HCT116 (cell line): ENCODE measurements around the gene CPNE9. TPM values are rescaled to one million over a fixed set of nuclear protein-coding genes. Genes with fewer than 3 reads are reported as not detected.

Experiments used
- ATAC-seq: fragments of 200-7000 bp; cut with Tn5 transposase; 2 replicates; pipeline ENCODE4 v1.9.1; 2020; ENCODE audit warnings: mild to moderate bottlenecking, moderate library complexity
- BruUV-seq: library from RNA; stranded (reverse); fragments of 400-500 nt; replicated peaks from 2 replicates; lab custom pipeline; 2021; lab: Mats Ljungman, UMichigan
- CTCF ChIA-PET: fragments of 300-600 bp; sonication (Branson Sonifier 250); formaldehyde crosslinking; loops from one replicate; lab custom pipeline; 2021; ENCODE audit warnings: antibody characterized with exemption; lab: Charles Lee
- POLR2A ChIA-PET: fragments of 300-600, 350-600 bp; sonication (Branson Sonifier 250); formaldehyde crosslinking; loops from one replicate; lab custom pipeline; 2021; ENCODE audit warnings: antibody characterized with exemption; lab: Charles Lee
- RAD21 ChIA-PET, 2 experiments: fragments of 300-600 bp; sonication (Branson Sonifier 250); formaldehyde crosslinking; loops; one replicate each; lab custom pipeline; 2023; ENCODE audit warnings: low total read pairs in 2 of 2; ENCODE audit not compliant: uncharacterized antibody in 2 of 2, unreplicated experiment in 2 of 2, low non-redundant PET in 1 of 2; lab: Charles Lee
- DNase-seq: peaks from one replicate; pipeline ENCODE4 v3.0.0-alpha.2; 2010; ENCODE audit warnings: low read depth, low spot score
- H2AFZ ChIP-seq: fragments of 200-600 bp; shearing (Covaris generic), sonication (generic); 2 replicates; pipeline ENCODE4 v1.6.1; 2017; ENCODE audit warnings: low read depth, mixed run types, mixed read lengths, antibody characterized with exemption, low read length; ENCODE audit not compliant: poor library complexity, severe bottlenecking
- H3K27ac ChIP-seq: 2 replicates; pipeline ENCODE4 v1.5.1; 2012; ENCODE audit warnings: low read depth, low read length
- H3K27me3 ChIP-seq: fragments of 200-600 bp; sonication (generic); 2 replicates; pipeline ENCODE4 v1.6.1; 2016; ENCODE audit warnings: mixed run types, low read length, mixed read lengths; ENCODE audit not compliant: insufficient read depth
- H3K36me3 ChIP-seq, 2 experiments: fragments of 200-500 bp in 1 of 2; fragments of 200-600 bp in 1 of 2; sonication (Bioruptor generic) in 1 of 2; sonication (generic) in 1 of 2; 2 replicates each; pipeline versions ENCODE4 v1.5.1 to v1.6.1; 2014 to 2016; ENCODE audit warnings: low read length in 2 of 2, inconsistent platforms in 1 of 2, mixed read lengths in 1 of 2, mixed run types in 1 of 2; ENCODE audit not compliant: insufficient read depth in 2 of 2, control insufficient read depth in 1 of 2
- H3K4me1 ChIP-seq, 2 experiments: fragments of 200-600 bp in 1 of 2; sonication (generic) in 1 of 2; 2 replicates each; pipeline versions ENCODE4 v1.5.1 to v1.6.1; 2012 to 2017; ENCODE audit warnings: low read length in 2 of 2, inconsistent platforms in 1 of 2, mild to moderate bottlenecking in 1 of 2, mixed read lengths in 1 of 2, mixed run types in 1 of 2, moderate library complexity in 1 of 2; ENCODE audit not compliant: insufficient read depth in 2 of 2, control insufficient read depth in 1 of 2
- H3K4me2 ChIP-seq: fragments of 200-600 bp; sonication (generic); 2 replicates; pipeline ENCODE4 v1.6.1; 2017; ENCODE audit warnings: mixed run types, low read length, mixed read lengths
- H3K4me3 ChIP-seq, 2 experiments: fragments of 200-600 bp in 1 of 2; sonication (generic) in 1 of 2; replicated peaks in 1 of 2; 2 replicates each; pipeline ENCODE4 v1.5.1; 2011 to 2016; ENCODE audit warnings: low read length in 2 of 2, control low read depth in 1 of 2, low read depth in 1 of 2, mild to moderate bottlenecking in 1 of 2, mixed read lengths in 1 of 2, mixed run types in 1 of 2
- H3K79me2 ChIP-seq: fragments of 200-600 bp; sonication (generic); 2 replicates; pipeline ENCODE4 v1.6.1; 2017; ENCODE audit warnings: mild to moderate bottlenecking, mixed run types, low read length, moderate library complexity, mixed read lengths; ENCODE audit not compliant: insufficient read depth
- H3K9ac ChIP-seq: fragments of 200-600 bp; sonication (generic); 2 replicates; pipeline ENCODE4 v1.6.1; 2016; ENCODE audit warnings: low read length, mixed read lengths
- H3K9me2 ChIP-seq: fragments of 200-600 bp; sonication (generic), shearing (Covaris generic); 2 replicates; pipeline ENCODE4 v1.6.1; 2017; ENCODE audit warnings: mixed run types, mild to moderate bottlenecking, moderate library complexity; ENCODE audit not compliant: insufficient read depth
- H3K9me3 ChIP-seq, 2 experiments: fragments of 200-500 bp in 1 of 2; fragments of 200-600 bp in 1 of 2; sonication (Bioruptor generic) in 1 of 2; sonication (generic) in 1 of 2; 2 replicates each; pipeline ENCODE4 v1.6.1; 2014 to 2017; ENCODE audit warnings: low read length in 2 of 2, mixed read lengths in 2 of 2, inconsistent platforms in 1 of 2, low read depth in 1 of 2, mild to moderate bottlenecking in 1 of 2, mixed run types in 1 of 2, moderate library complexity in 1 of 2; ENCODE audit not compliant: control insufficient read depth in 1 of 2, insufficient read depth in 1 of 2
- H4K20me1 ChIP-seq: fragments of 200-600 bp; sonication (generic), shearing (Covaris generic); 2 replicates; pipeline ENCODE4 v1.6.1; 2017; ENCODE audit warnings: mixed run types, mild to moderate bottlenecking, moderate library complexity; ENCODE audit not compliant: insufficient read depth
- ATF3 ChIP-seq: IDR thresholded peaks from 2 replicates; pipeline ENCODE4 v1.6.1; 2012
- CBX3 ChIP-seq: IDR thresholded peaks from 2 replicates; pipeline ENCODE4 v1.6.1; 2012; ENCODE audit warnings: low read depth
- CEBPB ChIP-seq: IDR thresholded peaks from 2 replicates; pipeline ENCODE4 v1.6.1; 2012; ENCODE audit warnings: low read depth
- EGR1 ChIP-seq: IDR thresholded peaks from 2 replicates; pipeline ENCODE4 v1.6.1; 2012; ENCODE audit warnings: low read depth
- POLR2AphosphoS5 ChIP-seq: IDR thresholded peaks from 2 replicates; pipeline ENCODE4 v1.6.1; 2011; ENCODE audit warnings: mild to moderate bottlenecking, low read depth, low read length, moderate library complexity
- SP1 ChIP-seq: IDR thresholded peaks from 2 replicates; pipeline ENCODE4 v1.6.1; 2012; ENCODE audit warnings: low read depth
- TCF7L2 ChIP-seq: IDR thresholded peaks from 2 replicates; pipeline ENCODE4 v1.7.0; 2011; ENCODE audit warnings: borderline replicate concordance, inconsistent platforms; ENCODE audit not compliant: insufficient read depth, insufficient read length; ENCODE audit errors: extremely low read depth
- YY1 ChIP-seq: IDR thresholded peaks from 2 replicates; pipeline ENCODE4 v1.6.1; 2011; ENCODE audit warnings: low read length, low read depth, moderate library complexity, mild to moderate bottlenecking; ENCODE audit not compliant: insufficient replicate concordance; ENCODE audit errors: extremely low read depth
- ZBTB33 ChIP-seq: IDR thresholded peaks from 2 replicates; pipeline ENCODE4 v1.6.1; 2011; ENCODE audit warnings: mild to moderate bottlenecking, low read length, moderate library complexity; ENCODE audit not compliant: insufficient replicate concordance; ENCODE audit errors: extremely low read depth
- intact Hi-C: fragments of 100-400 bp; cut with micrococcal nuclease; formaldehyde crosslinking; loops from 2 replicates; pipeline ENCODE4 v1.10.0; 2022
- total RNA-seq: library from RNA; stranded (reverse); gene quantifications from one replicate; pipeline ENCODE4 v1.2.1, GENCODE V29; 2021; ENCODE audit not compliant: unreplicated experiment

The CPNE9 gene
- total RNA-seq, 1 experiment from 2014 or later = 0.98 TPM

GRCh38 chr3:9717563-9717962 lies 13.9 kb downstream of the CPNE9 start:
- ATAC-seq (no peak), DNase-seq (no peak)
- RAD21 ChIA-PET = no interaction called here
- H4K20me1 ChIP-seq = no peaks in the 10 kb centered on the region
- CTCF ChIA-PET = no interaction called here
- H3K79me2 ChIP-seq = no peaks in the 10 kb centered on the region
- H3K9me2 ChIP-seq = no peaks in the 10 kb centered on the region
- no peak overlapping the region for H3K27ac ChIP-seq
- BruUV-seq = no TSS peak
- no peaks in the 10 kb centered on the region; the same call in 1 of the 2 replicates for H3K27me3 ChIP-seq
- H3K4me1 ChIP-seq = peaks cover 10 to 14% of the 10 kb centered on the region in 2 experiments
- H2AFZ ChIP-seq = no peak overlapping the region
- no peak overlapping the region for H3K4me2 ChIP-seq
- intact Hi-C loops = loop anchor here (5.0 kb wide), 3 partner anchors 215 to 510 kb away; partner anchors contain the start of gene CRELD1
- no peak for TF ChIP-seq EGR1
- TF ChIP-seq YY1 = no peak
- TF ChIP-seq TCF7L2 = no peak
- TF ChIP-seq ZBTB33 = no peak
- TF ChIP-seq CBX3 = no peak
- no peak for TF ChIP-seq CEBPB
- no peak for TF ChIP-seq ATF3
- TF ChIP-seq POLR2AphosphoS5 = no peak
- TF ChIP-seq SP1 = no peak
- no peak overlapping the region for H3K9ac ChIP-seq
- no peaks in the 10 kb centered on the region for H3K9me3 ChIP-seq
- POLR2A ChIA-PET = no interaction called here
- H3K4me3 ChIP-seq = no peak overlapping the region
- no peaks in the 10 kb centered on the region for H3K36me3 ChIP-seq
